ENCODE data around the gene FABP6.

FABP6 gene

DNA sequence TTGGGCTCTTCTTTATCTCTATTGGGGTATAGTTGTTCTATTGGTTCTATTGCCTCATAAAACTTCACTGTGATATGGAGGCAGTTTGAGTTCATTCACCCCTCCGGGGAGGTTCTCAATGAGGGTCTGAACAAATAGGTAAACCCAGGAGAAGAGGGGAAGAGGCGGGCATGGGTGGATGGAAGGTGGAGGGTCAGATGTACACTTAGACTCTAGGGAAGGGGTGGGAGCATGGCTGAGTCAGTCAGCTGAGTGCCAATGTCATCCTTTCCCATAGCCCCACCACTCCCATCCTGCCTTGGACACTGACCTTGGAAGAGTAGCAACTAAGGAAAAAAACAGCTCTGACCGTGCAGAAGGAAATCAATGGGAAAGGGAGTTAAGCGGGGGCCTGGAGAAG lies 9.9 kb upstream of the FABP6 start:
- no peak overlapping the region for H2AFZ ChIP-seq (ENCODE audit: low read depth, low read length)
- no peak overlapping the region for H2AK5ac ChIP-seq (ENCODE audit: low read length, severe bottlenecking)
- no peak for DNase-seq
- no peak overlapping the region for H3K4ac ChIP-seq (ENCODE audit: low read depth in 1 of 2, low read length in 2 of 2)
- no peak overlapping the region for H3K9ac ChIP-seq (ENCODE audit: low read length)
- H3K79me1 ChIP-seq (replicated peaks; ENCODE audit: low read length, poor library complexity, severe bottlenecking): no peaks in the 10 kb centered on the region
- no peak overlapping the region for H2BK12ac ChIP-seq (ENCODE audit: low read length in 2 of 2)
- no peak overlapping the region for H4K91ac ChIP-seq (ENCODE audit: low read length)
- no peak overlapping the region for H2BK15ac ChIP-seq (ENCODE audit: low read depth, poor library complexity, severe bottlenecking)
- no peak overlapping the region for H3K14ac ChIP-seq (ENCODE audit: low read length in 2 of 2)
- H3K18ac ChIP-seq (ENCODE audit: low read depth in 1 of 2, low read length in 2 of 2): no peak overlapping the region
- H2BK120ac ChIP-seq (ENCODE audit: low read depth, low read length): no peak overlapping the region
- H3K4me1 ChIP-seq (ENCODE audit: control insufficient read depth, insufficient read depth, low read depth, low read length): no peaks in the 10 kb centered on the region
- H2BK5ac ChIP-seq (ENCODE audit: low read depth, low read length, poor library complexity, severe bottlenecking): no peak overlapping the region
- H3K27ac ChIP-seq (ENCODE audit: low read length, poor library complexity, severe bottlenecking): no peak overlapping the region
- H4K8ac ChIP-seq (ENCODE audit: low read length): no peak overlapping the region
- no peaks in the 10 kb centered on the region for H3K9me3 ChIP-seq (ENCODE audit: control insufficient read depth, low read length)
- no peak overlapping the region for H3K4me3 ChIP-seq (ENCODE audit: insufficient read depth in 1 of 2, low read depth in 1 of 2, low read length in 2 of 2)
- 61% methylated on average over 3 of the region's 4 CpGs for WGBS
- H3K4me2 ChIP-seq (ENCODE audit: low read length, poor library complexity, severe bottlenecking): no peak overlapping the region
- H3K27me3 ChIP-seq (ENCODE audit: control insufficient read depth in 1 of 2, insufficient read depth in 1 of 2, low read length in 2 of 2): peaks cover 0 to 16% of the 10 kb centered on the region in 2 experiments
- H3K23ac ChIP-seq (ENCODE audit: low read length in 2 of 2): no peak overlapping the region
- no peaks in the 10 kb centered on the region for H3K36me3 ChIP-seq (ENCODE audit: control insufficient read depth in 1 of 2, insufficient read depth in 2 of 2, low read depth in 1 of 2, low read length in 2 of 2)

DNA sequence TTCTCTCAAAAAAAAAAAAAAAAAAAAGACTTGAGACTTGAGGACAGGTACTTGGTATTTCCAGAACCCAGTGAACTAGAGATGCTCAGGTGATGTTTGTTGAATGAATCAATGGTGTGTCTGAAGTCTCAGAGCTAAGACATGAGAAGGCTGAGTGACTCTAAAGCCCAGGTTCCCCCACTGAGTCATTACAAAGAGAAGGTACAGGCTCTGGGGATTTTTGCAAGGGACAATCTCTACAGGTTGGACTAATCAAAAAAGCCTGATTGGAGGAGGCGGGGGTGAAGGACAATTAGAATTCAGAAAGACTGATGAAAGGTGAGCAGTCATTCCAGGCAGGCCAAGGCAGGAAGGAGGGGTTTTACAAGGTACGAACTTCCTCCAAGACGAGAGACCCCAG lies 8.2 kb upstream of the FABP6 start:
- Histone ChIP-seq H3K36me3 (ENCODE audit: control insufficient read depth in 1 of 2, insufficient read depth in 2 of 2, low read depth in 1 of 2, low read length in 2 of 2) (no peaks in the 10 kb centered on the region), H2BK5ac (ENCODE audit: low read depth, low read length, poor library complexity, severe bottlenecking) (no peak overlapping the region), H4K91ac (ENCODE audit: low read length) (no peak overlapping the region), H3K4ac (ENCODE audit: low read depth in 1 of 2, low read length in 2 of 2) (no peak overlapping the region), H3K14ac (ENCODE audit: low read length in 2 of 2) (no peak overlapping the region), H2AFZ (ENCODE audit: low read depth, low read length) (no peak overlapping the region), H2AK5ac (ENCODE audit: low read length, severe bottlenecking) (no peak overlapping the region), H3K9me3 (ENCODE audit: control insufficient read depth, low read length) (no peaks in the 10 kb centered on the region), H3K23ac (ENCODE audit: low read length in 2 of 2) (no peak overlapping the region), H3K9ac (ENCODE audit: low read length) (no peak overlapping the region), H3K4me3 (ENCODE audit: insufficient read depth in 1 of 2, low read depth in 1 of 2, low read length in 2 of 2) (no peak overlapping the region), H2BK15ac (ENCODE audit: low read depth, poor library complexity, severe bottlenecking) (no peak overlapping the region), H3K4me1 (ENCODE audit: control insufficient read depth, insufficient read depth, low read depth, low read length) (no peaks in the 10 kb centered on the region), H3K4me2 (ENCODE audit: low read length, poor library complexity, severe bottlenecking) (no peak overlapping the region), H2BK12ac (ENCODE audit: low read length in 2 of 2) (no peak overlapping the region), H3K79me1 (replicated peaks; ENCODE audit: low read length, poor library complexity, severe bottlenecking) (no peaks in the 10 kb centered on the region), H3K27me3 (ENCODE audit: control insufficient read depth in 1 of 2, insufficient read depth in 1 of 2, low read length in 2 of 2) (peaks cover 0 to 16% of the 10 kb centered on the region in 2 experiments), H3K27ac (ENCODE audit: low read length, poor library complexity, severe bottlenecking) (no peak overlapping the region), H3K18ac (ENCODE audit: low read depth in 1 of 2, low read length in 2 of 2) (no peak overlapping the region), H2BK120ac (ENCODE audit: low read depth, low read length) (no peak overlapping the region), H4K8ac (ENCODE audit: low read length) (no peak overlapping the region)
- no peak for DNase-seq
- 90% methylated on average over 2 of the region's 3 CpGs for WGBS

- no peak overlapping the region for H2BK120ac ChIP-seq (ENCODE audit: low read depth, low read length)
- no peak overlapping the region for H3K4me3 ChIP-seq (ENCODE audit: insufficient read depth in 1 of 2, low read depth in 1 of 2, low read length in 2 of 2)
- no peak overlapping the region for H3K18ac ChIP-seq (ENCODE audit: low read depth in 1 of 2, low read length in 2 of 2)
- no peaks in the 10 kb centered on the region for H3K27me3 ChIP-seq (ENCODE audit: control insufficient read depth in 1 of 2, insufficient read depth in 1 of 2, low read length in 2 of 2)
- no peak overlapping the region for H2BK5ac ChIP-seq (ENCODE audit: low read depth, low read length, poor library complexity, severe bottlenecking)
- H3K9me3 ChIP-seq (ENCODE audit: control insufficient read depth, low read length): no peaks in the 10 kb centered on the region
- H2BK12ac ChIP-seq (ENCODE audit: low read length in 2 of 2): no peak overlapping the region
- no peak overlapping the region for H3K4ac ChIP-seq (ENCODE audit: low read depth in 1 of 2, low read length in 2 of 2)
- H4K91ac ChIP-seq (ENCODE audit: low read length): no peak overlapping the region
- 100% methylated on average over 2 of the region's 2 CpGs for WGBS
- no peak overlapping the region for H3K9ac ChIP-seq (ENCODE audit: low read length)
- no peak overlapping the region for H3K27ac ChIP-seq (ENCODE audit: low read length, poor library complexity, severe bottlenecking)
- H3K4me1 ChIP-seq (ENCODE audit: control insufficient read depth, insufficient read depth, low read depth, low read length): no peaks in the 10 kb centered on the region
- no peaks in the 10 kb centered on the region for H3K79me1 ChIP-seq (replicated peaks; ENCODE audit: low read length, poor library complexity, severe bottlenecking)
- H2AFZ ChIP-seq (ENCODE audit: low read depth, low read length): no peak overlapping the region
- H3K14ac ChIP-seq (ENCODE audit: low read length in 2 of 2): no peak overlapping the region
- no peak overlapping the region for H3K4me2 ChIP-seq (ENCODE audit: low read length, poor library complexity, severe bottlenecking)
- no peak overlapping the region for H2BK15ac ChIP-seq (ENCODE audit: low read depth, poor library complexity, severe bottlenecking)
- H3K36me3 ChIP-seq (ENCODE audit: control insufficient read depth in 1 of 2, insufficient read depth in 2 of 2, low read depth in 1 of 2, low read length in 2 of 2): no peaks in the 10 kb centered on the region
- H3K23ac ChIP-seq (ENCODE audit: low read length in 2 of 2): no peak overlapping the region
- DNase-seq: no peak
- no peak overlapping the region for H4K8ac ChIP-seq (ENCODE audit: low read length)
- H2AK5ac ChIP-seq (ENCODE audit: low read length, severe bottlenecking): no peak overlapping the region
Measured at GRCh38 chr5:160227012-160227411, 2.3 kb upstream of the FABP6 start.

DNA sequence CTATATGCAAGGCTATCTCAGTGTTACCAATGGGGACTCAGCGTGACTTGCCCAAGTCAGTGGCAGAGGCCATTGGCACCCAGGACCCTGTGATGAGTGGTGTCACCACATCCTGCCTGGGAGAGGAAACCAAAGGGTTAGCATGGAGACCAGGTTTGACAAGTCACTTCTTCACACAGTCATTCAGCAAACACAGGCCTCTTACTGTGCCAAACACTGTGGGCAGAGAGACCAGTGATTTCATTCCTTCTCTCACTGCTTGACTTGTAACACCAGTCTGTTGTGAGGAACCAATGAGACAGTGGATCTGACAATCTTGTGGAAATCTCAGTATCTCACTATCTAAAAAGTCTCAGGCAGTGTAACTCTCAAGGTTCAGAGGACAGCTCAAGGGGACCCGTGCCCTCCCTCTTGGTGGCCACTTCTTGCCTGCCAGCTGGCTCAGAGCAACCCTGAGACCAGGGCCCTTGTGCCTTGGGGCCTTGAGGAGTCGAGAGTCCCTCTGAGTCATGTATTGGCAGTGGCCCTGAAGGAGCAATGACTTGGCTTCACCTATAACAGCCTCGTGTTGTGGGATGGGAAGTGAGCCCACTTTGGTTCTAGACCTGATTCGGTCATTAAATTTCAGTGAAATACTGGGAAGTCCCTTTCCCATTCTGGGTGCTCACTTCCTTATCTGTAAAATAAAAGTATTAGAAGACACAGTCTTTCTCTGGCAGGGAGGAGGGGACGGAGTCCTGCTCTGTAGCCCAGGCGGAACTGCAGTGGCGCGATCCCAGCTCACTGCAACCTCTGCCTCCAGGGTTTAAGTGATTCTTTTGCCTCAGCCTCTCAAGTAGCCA lies 1.6 kb downstream of the FABP6 start:
- H3K79me1 ChIP-seq (replicated peaks; ENCODE audit: low read length, poor library complexity, severe bottlenecking): no peaks in the 10 kb centered on the region
- H3K18ac ChIP-seq (ENCODE audit: low read depth in 1 of 2, low read length in 2 of 2): no peak overlapping the region
- H3K4ac ChIP-seq (ENCODE audit: low read depth in 1 of 2, low read length in 2 of 2): no peak overlapping the region
- no peak overlapping the region for H3K27ac ChIP-seq (ENCODE audit: low read length, poor library complexity, severe bottlenecking)
- H2AFZ ChIP-seq (ENCODE audit: low read depth, low read length): no peak overlapping the region
- no peak for DNase-seq
- no peaks in the 10 kb centered on the region for H3K36me3 ChIP-seq (ENCODE audit: control insufficient read depth in 1 of 2, insufficient read depth in 2 of 2, low read depth in 1 of 2, low read length in 2 of 2)
- H3K14ac ChIP-seq (ENCODE audit: low read length in 2 of 2): no peak overlapping the region
- H2BK5ac ChIP-seq (ENCODE audit: low read depth, low read length, poor library complexity, severe bottlenecking): no peak overlapping the region
- 89% methylated on average over 8 of the region's 9 CpGs for WGBS
- no peaks in the 10 kb centered on the region for H3K4me1 ChIP-seq (ENCODE audit: control insufficient read depth, insufficient read depth, low read depth, low read length)
- H3K23ac ChIP-seq (ENCODE audit: low read length in 2 of 2): no peak overlapping the region
- H4K8ac ChIP-seq (ENCODE audit: low read length): no peak overlapping the region
- no peaks in the 10 kb centered on the region for H3K9me3 ChIP-seq (ENCODE audit: control insufficient read depth, low read length)
- H3K4me3 ChIP-seq (ENCODE audit: insufficient read depth in 1 of 2, low read depth in 1 of 2, low read length in 2 of 2): no peak overlapping the region
- H3K9ac ChIP-seq (ENCODE audit: low read length): peak overlapping the region; percentile 9
- H2AK5ac ChIP-seq (ENCODE audit: low read length, severe bottlenecking): no peak overlapping the region
- no peaks in the 10 kb centered on the region for H3K27me3 ChIP-seq (ENCODE audit: control insufficient read depth in 1 of 2, insufficient read depth in 1 of 2, low read length in 2 of 2)
- no peak overlapping the region for H2BK15ac ChIP-seq (ENCODE audit: low read depth, poor library complexity, severe bottlenecking)
- no peak overlapping the region for H3K4me2 ChIP-seq (ENCODE audit: low read length, poor library complexity, severe bottlenecking)
- H2BK120ac ChIP-seq (ENCODE audit: low read depth, low read length): no peak overlapping the region
- no peak overlapping the region for H4K91ac ChIP-seq (ENCODE audit: low read length)
- H2BK12ac ChIP-seq (ENCODE audit: low read length in 2 of 2): no peak overlapping the region

All from mesenchymal stem cell (in vitro differentiated cells and primary cell).